Ovary (tissue), 3 donors: Measurements from ENCODE around the gene NUDCD3.

Experiments
- POLR2A ChIP-seq: fragments of 450-650 bp; IDR thresholded peaks from one replicate; pipeline ENCODE4 v1.6.1; 2017; ENCODE audit warnings: antibody characterized with exemption, mild to moderate bottlenecking, moderate library complexity
- TF ChIP-seq, protein P1 (sequence below), 3 donors: fragments of 450-650 bp in 2 of 3; fragments of 200-600 bp in 1 of 3; IDR thresholded peaks; one replicate each; pipeline versions ENCODE4 v1.5.1 to v1.8.0; 2016 to 2022; ENCODE audit warnings: antibody characterized with exemption in 3 of 3, mild to moderate bottlenecking in 1 of 3
- donor health status: DM: no; HTN: no; CAD: no.

DNA sequence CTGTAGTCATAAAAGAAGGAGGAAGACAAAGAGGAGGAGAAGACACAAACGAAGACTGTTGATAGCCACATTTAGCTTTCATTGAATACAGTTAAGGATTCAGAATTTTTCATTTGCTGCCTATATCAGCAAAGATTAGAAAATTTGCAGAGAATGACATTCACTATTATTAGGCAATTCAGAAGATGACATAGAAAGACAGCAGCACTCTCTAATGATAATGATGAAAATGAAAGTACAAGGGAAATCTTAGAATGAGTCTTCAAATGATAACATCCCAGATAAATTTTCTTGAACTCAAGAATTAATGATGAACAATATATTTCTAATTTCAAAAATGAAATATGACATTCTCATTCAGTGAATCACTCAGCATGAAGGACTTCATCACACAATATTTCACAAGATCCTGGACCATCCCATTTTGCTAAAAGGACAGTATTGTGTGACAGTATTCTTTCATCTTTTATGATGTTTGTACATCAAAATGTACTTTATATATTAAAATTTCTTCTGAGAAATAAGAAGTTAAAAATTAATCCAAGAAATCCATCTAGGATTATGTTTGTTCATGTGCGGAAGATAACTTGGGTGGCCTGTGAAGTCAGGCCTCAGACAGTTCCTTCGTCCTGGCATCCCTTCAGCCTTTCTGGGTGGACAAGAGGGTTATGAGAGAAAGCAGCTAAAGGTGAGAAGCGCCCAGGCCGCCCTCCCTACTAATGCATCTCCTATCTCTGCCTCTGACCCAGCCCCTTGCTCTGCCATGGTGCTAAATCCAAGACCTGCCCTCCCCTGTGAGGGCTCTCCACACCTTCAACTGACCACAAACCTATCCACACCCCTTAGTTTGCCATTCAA lies 117.7 kb downstream of the NUDCD3 start:
- TF ChIP-seq, protein P1, sequence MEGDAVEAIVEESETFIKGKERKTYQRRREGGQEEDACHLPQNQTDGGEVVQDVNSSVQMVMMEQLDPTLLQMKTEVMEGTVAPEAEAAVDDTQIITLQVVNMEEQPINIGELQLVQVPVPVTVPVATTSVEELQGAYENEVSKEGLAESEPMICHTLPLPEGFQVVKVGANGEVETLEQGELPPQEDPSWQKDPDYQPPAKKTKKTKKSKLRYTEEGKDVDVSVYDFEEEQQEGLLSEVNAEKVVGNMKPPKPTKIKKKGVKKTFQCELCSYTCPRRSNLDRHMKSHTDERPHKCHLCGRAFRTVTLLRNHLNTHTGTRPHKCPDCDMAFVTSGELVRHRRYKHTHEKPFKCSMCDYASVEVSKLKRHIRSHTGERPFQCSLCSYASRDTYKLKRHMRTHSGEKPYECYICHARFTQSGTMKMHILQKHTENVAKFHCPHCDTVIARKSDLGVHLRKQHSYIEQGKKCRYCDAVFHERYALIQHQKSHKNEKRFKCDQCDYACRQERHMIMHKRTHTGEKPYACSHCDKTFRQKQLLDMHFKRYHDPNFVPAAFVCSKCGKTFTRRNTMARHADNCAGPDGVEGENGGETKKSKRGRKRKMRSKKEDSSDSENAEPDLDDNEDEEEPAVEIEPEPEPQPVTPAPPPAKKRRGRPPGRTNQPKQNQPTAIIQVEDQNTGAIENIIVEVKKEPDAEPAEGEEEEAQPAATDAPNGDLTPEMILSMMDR (IDR thresholded peaks at IDR 0.05), result no peak
- no peak for TF ChIP-seq POLR2A
